Left lung (tissue), 10 donors: ENCODE measurements around the gene GPC6. TPM values are rescaled to one million over a fixed set of nuclear protein-coding genes. Genes with fewer than 3 reads are reported as not detected.

Experiments
- ATAC-seq: fragments of 200-7000 bp; cut with Tn5 transposase; one replicate; pipeline ENCODE4 v1.9.1; 2020; ENCODE audit warnings: moderate library complexity
- DNase-seq, 4 donors: peaks; one replicate each; pipeline ENCODE4 v3.0.0-alpha.2; 2013 to 2020
- H3K27ac ChIP-seq, 2 donors: fragments of 200-600 bp; sonication (generic) in 1 of 2; one replicate each; pipeline versions ENCODE4 v1.5.0 to v1.8.0; 2020 to 2021
- H3K27me3 ChIP-seq, 2 donors: fragments of 200-600 bp; sonication (generic) in 1 of 2; one replicate each; pipeline versions ENCODE4 v1.5.0 to v1.8.0; 2020 to 2021
- H3K36me3 ChIP-seq, 2 donors: fragments of 200-600 bp; sonication (generic) in 1 of 2; one replicate each; pipeline versions ENCODE4 v1.5.0 to v1.8.0; 2020 to 2021
- H3K4me1 ChIP-seq, 2 donors: fragments of 200-600 bp; one replicate each; pipeline ENCODE4 v1.8.0; 2021
- H3K4me3 ChIP-seq, 2 donors: fragments of 200-600 bp; sonication (generic) in 1 of 2; one replicate each; pipeline versions ENCODE4 v1.5.0 to v1.8.0; 2020 to 2021; ENCODE audit warnings: mild to moderate bottlenecking in 1 of 2
- H3K9me3 ChIP-seq, 2 donors: fragments of 200-600 bp; sonication (generic) in 1 of 2; one replicate each; pipeline versions ENCODE4 v1.5.0 to v1.8.0; 2020 to 2021
- CTCF ChIP-seq, 2 donors: fragments of 200-600 bp; sonication (generic) in 1 of 2; IDR thresholded peaks; one replicate each; pipeline versions ENCODE4 v1.5.0 to v1.8.0; 2021; ENCODE audit warnings: antibody characterized with exemption in 2 of 2
- intact Hi-C, 2 donors: fragments of 100-400 bp; cut with DNase I; formaldehyde crosslinking; loops; one replicate each; pipeline versions ENCODE4 v1.11.2 to v1.14.2; 2022
- polyA plus RNA-seq, 6 donors: library from polyadenylated mRNA; unstranded; fragments of 120-200 nt; gene quantifications; one replicate each; pipeline ENCODE4 v1.2.1, GENCODE V29; 2013; ENCODE audit not compliant: insufficient read length in 6 of 6
- total RNA-seq, 2 donors: library from RNA; stranded (reverse); fragmentation: NEBNext Ultra II Directional; extraction: Animal tissue kit (Norgen Biotek cat#: 25700); gene quantifications; one replicate each; pipeline ENCODE4 v1.2.1, GENCODE V29; 2021
- donor health status: DM: no; HTN: yes; CAD: no.
- donor health status: DM: no; HTN: no; CAD: no.

Gene GPC6
- total and polyA plus RNA-seq, 8 donors = 9.6 to 25.8 (median 21.1) TPM

DNA sequence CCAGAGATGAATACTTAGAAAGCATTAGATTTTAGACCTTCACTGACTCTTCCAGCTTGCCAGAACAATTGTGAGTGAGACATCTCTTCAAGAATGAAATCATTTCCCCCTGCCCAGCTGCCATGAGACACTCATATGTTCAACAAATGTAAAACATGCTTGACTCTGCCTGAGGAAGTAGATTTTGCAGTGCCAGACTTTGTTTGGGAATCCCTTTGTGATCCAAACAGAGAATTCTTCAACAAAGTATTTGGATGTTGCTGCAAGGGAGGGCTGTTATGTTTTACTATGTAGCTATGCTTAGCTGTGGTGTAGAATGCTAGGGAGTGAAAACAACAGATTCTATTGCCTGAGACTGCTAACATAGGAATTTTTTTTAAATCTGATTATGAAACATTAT, 836.5 kb downstream of the GPC6 start:
- H3K36me3 ChIP-seq = no peaks in the 10 kb centered on the region
- no peak for DNase-seq
- H3K4me1 ChIP-seq = no peaks in the 10 kb centered on the region
- no peaks in the 10 kb centered on the region for H3K27me3 ChIP-seq
- H3K9me3 ChIP-seq = peaks cover 0 to 1% of the 10 kb centered on the region in 2 donors
- no peak for ATAC-seq
- H3K27ac ChIP-seq = no peak overlapping the region
- no peak overlapping the region for H3K4me3 ChIP-seq
- intact Hi-C loops = no loop called here
- TF ChIP-seq CTCF (IDR thresholded peaks at IDR 0.05) = no peak

DNA sequence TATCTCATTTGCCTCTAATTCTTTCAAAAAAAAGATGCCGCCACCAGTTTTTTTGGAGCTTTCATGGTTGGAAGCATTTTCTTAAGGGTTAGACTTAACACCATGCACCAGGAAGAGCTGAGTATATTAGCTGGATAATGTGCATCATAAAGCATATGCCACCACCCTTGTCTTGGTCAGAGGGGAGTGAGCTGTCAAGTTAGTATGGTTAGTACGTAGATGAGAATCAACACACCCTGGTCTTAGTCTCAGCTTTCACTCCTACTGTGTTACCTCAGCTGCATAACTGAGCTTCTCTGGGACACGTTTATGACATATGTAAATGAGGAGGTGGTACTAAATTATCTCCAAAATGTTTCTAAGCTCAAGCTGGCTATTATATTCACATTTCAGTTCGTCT, 837.2 kb downstream of the GPC6 start:
- no peak overlapping the region for H3K27ac ChIP-seq
- TF ChIP-seq CTCF (IDR thresholded peaks at IDR 0.05) = no peak
- no peaks in the 10 kb centered on the region for H3K36me3 ChIP-seq
- H3K4me1 ChIP-seq = no peaks in the 10 kb centered on the region
- DNase-seq (no peak), ATAC-seq (no peak)
- no peaks in the 10 kb centered on the region for H3K27me3 ChIP-seq
- no peak overlapping the region for H3K4me3 ChIP-seq
- no peaks in the 10 kb centered on the region for H3K9me3 ChIP-seq
- intact Hi-C loops = no loop called here

GRCh38 chr13:94065741-94066140, 839.1 kb downstream of the GPC6 start:
- H3K4me1 ChIP-seq = no peaks in the 10 kb centered on the region
- no peak overlapping the region for H3K27ac ChIP-seq
- peak; percentile 17 for ATAC-seq
- no peak overlapping the region for H3K4me3 ChIP-seq
- H3K36me3 ChIP-seq = no peaks in the 10 kb centered on the region
- H3K9me3 ChIP-seq = no peaks in the 10 kb centered on the region
- no peak for TF ChIP-seq CTCF (IDR thresholded peaks at IDR 0.05)
- no peaks in the 10 kb centered on the region for H3K27me3 ChIP-seq
- DNase-seq = no peak
- intact Hi-C loops = no loop called here

GRCh38 chr13:94073007-94073744, 846.6 kb downstream of the GPC6 start:
- Histone ChIP-seq H3K4me1 (no peaks in the 10 kb centered on the region), H3K4me3 (no peak overlapping the region), H3K27ac (no peak overlapping the region), H3K27me3 (no peaks in the 10 kb centered on the region), H3K9me3 (peaks cover 0 to 12% of the 10 kb centered on the region in 2 donors), H3K36me3 (no peaks in the 10 kb centered on the region)
- no peak for DNase-seq
- ATAC-seq = peak; percentile 42
- no peak for TF ChIP-seq CTCF (IDR thresholded peaks at IDR 0.05)
- intact Hi-C loops = no loop called here

GRCh38 chr13:94079876-94080275, 853.3 kb downstream of the GPC6 start:
- ATAC-seq (no peak), DNase-seq (no peak)
- no peaks in the 10 kb centered on the region for H3K36me3 ChIP-seq
- H3K4me3 ChIP-seq = no peak overlapping the region
- H3K27me3 ChIP-seq = no peaks in the 10 kb centered on the region
- H3K9me3 ChIP-seq = peaks cover 0 to 12% of the 10 kb centered on the region in 2 donors
- no peaks in the 10 kb centered on the region for H3K4me1 ChIP-seq
- intact Hi-C loops = no loop called here
- no peak for TF ChIP-seq CTCF (IDR thresholded peaks at IDR 0.05)
- no peak overlapping the region for H3K27ac ChIP-seq
